ENCODE measurements around the gene PHIP.
"Not testable (repeated sequence)": the region's sequence is repeated elsewhere in the genome, so short reads cannot be mapped to it uniquely, and the experiment has no call there.

Gene PHIP

GRCh38 chr6:78947529-78947928 lies 130.5 kb downstream of the PHIP start:
- H3K27me3 ChIP-seq: no peaks in the 10 kb centered on the region
- H3K9me3 ChIP-seq: peaks cover 0 to 10% (median 9%) of the 10 kb centered on the region in 3 donors
- no peak for DNase-seq
- H3K4me3 ChIP-seq: no peak overlapping the region
- H3K36me3 ChIP-seq: peaks cover 86 to 89% (median 87%) of the 10 kb centered on the region in 3 donors
- no peak for TF ChIP-seq CTCF (IDR thresholded peaks at IDR 0.05)
- no peak overlapping the region for H3K27ac ChIP-seq
- intact Hi-C loops (cut with DNase I; ENCODE audit: low total_unique reads): loop anchor here (10.0 kb wide), 1 partner anchor 1953 kb away; no protein-coding TSS in a partner anchor
- H3K4me1 ChIP-seq: no peaks in the 10 kb centered on the region

- no peak for DNase-seq
- no peaks in the 10 kb centered on the region for H3K27me3 ChIP-seq
- no peaks in the 10 kb centered on the region for H3K4me1 ChIP-seq
- H3K36me3 ChIP-seq: peaks cover 64 to 69% (median 66%) of the 10 kb centered on the region in 3 donors
- no peak overlapping the region for H3K4me3 ChIP-seq
- no peak for TF ChIP-seq CTCF (IDR thresholded peaks at IDR 0.05)
- no peaks in the 10 kb centered on the region for H3K9me3 ChIP-seq
- intact Hi-C loops (cut with DNase I; ENCODE audit: low total_unique reads): loop anchor here (10.0 kb wide), 1 partner anchor 1948 kb away; no protein-coding TSS in a partner anchor
- H3K27ac ChIP-seq: no peak overlapping the region
Measured at GRCh38 chr6:78942446-78942845, 135.6 kb downstream of the PHIP start.

- intact Hi-C loops (cut with DNase I; ENCODE audit: low total_unique reads): no loop called here
- no peak overlapping the region for H3K27ac ChIP-seq
- peaks cover 0 to 15% (median 0%) of the 10 kb centered on the region in 3 donors for H3K9me3 ChIP-seq
- H3K4me3 ChIP-seq: no peak overlapping the region
- no peak for DNase-seq
- no peaks in the 10 kb centered on the region for H3K4me1 ChIP-seq
- no peak for TF ChIP-seq CTCF (IDR thresholded peaks at IDR 0.05)
- no peaks in the 10 kb centered on the region for H3K27me3 ChIP-seq
- peaks cover 16 to 19% (median 18%) of the 10 kb centered on the region in 3 donors for H3K36me3 ChIP-seq
Measured at GRCh38 chr6:78936515-78936914, 141.5 kb downstream of the PHIP start.

GRCh38 chr6:78935553-78935952 lies 142.5 kb downstream of the PHIP start:
- Histone ChIP-seq H3K27me3 (no peaks in the 10 kb centered on the region), H3K9me3 (peaks cover 0 to 15% (median 0%) of the 10 kb centered on the region in 3 donors), H3K36me3 (peaks cover 9 to 11% (median 10%) of the 10 kb centered on the region in 3 donors), H3K4me1 (no peaks in the 10 kb centered on the region), H3K27ac (no peak overlapping the region), H3K4me3 (no peak overlapping the region)
- DNase-seq: no peak
- TF ChIP-seq CTCF (IDR thresholded peaks at IDR 0.05): no peak
- intact Hi-C loops (cut with DNase I; ENCODE audit: low total_unique reads): no loop called here

GRCh38 chr6:78925317-78925716 lies 152.7 kb downstream of the PHIP start:
- Histone ChIP-seq H3K36me3 (no peaks in the 10 kb centered on the region), H3K27ac (no peak overlapping the region), H3K4me3 (no peak overlapping the region), H3K27me3 (no peaks in the 10 kb centered on the region), H3K4me1 (no peaks in the 10 kb centered on the region), H3K9me3 (peaks cover 0 to 58% (median 24%) of the 10 kb centered on the region in 3 donors)
- no peak for DNase-seq
- no peak for TF ChIP-seq CTCF (IDR thresholded peaks at IDR 0.05)
- intact Hi-C loops (cut with DNase I; ENCODE audit: low total_unique reads): no loop called here

GRCh38 chr6:78921168-78921567 lies 156.9 kb downstream of the PHIP start:
- H3K9me3 ChIP-seq: peaks cover 0 to 45% (median 13%) of the 10 kb centered on the region in 3 donors
- DNase-seq; H3K36me3 ChIP-seq; H3K4me3 ChIP-seq; H3K4me1 ChIP-seq; H3K27ac ChIP-seq; intact Hi-C loops (cut with DNase I; ENCODE audit: low total_unique reads); H3K27me3 ChIP-seq: not testable (repeated sequence)
